Stimulated activated CD4-positive, alpha-beta T cell treated with anti-CD3 and anti-CD28 coated beads, Interleukin-4, amount 100 ng/mL, for 24 hours (primary cell): Measurements from ENCODE around the gene CDC42EP4.
"Not testable (repeated sequence)": the region's sequence is repeated elsewhere in the genome, so short reads cannot be mapped to it uniquely, and the experiment has no call there.

Experiments
- DNase-seq: peaks from one replicate; pipeline ENCODE4 v3.0.0-alpha.2; 2020

Gene CDC42EP4

DNA sequence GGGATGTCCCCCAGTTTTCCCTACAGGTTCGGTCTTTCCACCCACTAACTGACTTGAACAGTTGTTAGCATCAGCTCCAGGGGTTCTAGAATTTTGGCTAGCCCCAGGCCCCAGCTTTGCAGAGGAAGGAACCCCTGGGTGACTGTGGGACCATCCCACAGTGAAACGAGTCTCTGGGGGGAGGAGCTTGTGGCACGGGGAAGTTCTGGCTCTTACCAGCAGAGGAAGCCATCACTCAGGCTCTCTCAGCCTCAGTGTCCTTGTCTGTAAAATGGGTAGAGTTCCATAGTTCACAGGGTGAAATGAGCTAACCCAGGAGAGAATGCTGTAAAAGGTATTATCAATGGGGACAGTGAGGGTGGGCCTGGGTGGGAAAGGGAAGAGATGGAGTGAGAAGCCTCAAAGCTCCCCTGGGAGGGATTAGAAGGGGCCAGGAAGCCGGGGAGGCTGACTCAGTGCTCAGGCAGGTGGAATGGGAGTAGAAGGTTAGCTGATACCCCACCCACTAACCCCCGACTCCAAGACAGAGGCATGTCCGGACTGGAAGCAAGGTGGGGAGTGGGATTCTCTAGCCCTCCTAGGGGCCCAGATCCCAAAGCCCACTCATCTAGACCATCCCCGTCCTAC lies 30.9 kb upstream of the CDC42EP4 start:
- no peak for DNase-seq

DNA sequence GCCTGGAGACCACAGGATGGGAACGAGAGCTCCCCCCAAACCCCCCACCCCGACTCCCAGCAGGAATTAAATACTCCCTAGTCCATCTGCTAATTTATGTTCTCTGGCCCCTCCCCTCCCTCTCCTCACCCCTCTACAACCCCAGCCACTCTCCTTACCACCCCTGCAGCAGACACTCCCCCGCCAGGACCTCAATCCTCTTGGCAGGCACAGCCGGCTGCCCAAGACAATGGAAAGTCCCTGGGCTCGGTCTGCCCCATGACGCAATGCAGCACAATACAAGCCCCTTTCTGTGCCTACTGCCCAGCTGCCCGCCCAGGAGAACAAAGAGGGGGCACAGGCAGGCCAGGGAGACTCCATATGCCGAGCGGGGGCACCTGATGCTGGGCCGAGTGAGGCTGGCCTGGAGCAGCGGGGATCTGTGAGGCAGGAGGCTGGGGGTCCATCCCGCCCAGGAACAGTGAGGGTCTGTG lies 30.3 kb upstream of the CDC42EP4 start:
- DNase-seq: no peak

DNA sequence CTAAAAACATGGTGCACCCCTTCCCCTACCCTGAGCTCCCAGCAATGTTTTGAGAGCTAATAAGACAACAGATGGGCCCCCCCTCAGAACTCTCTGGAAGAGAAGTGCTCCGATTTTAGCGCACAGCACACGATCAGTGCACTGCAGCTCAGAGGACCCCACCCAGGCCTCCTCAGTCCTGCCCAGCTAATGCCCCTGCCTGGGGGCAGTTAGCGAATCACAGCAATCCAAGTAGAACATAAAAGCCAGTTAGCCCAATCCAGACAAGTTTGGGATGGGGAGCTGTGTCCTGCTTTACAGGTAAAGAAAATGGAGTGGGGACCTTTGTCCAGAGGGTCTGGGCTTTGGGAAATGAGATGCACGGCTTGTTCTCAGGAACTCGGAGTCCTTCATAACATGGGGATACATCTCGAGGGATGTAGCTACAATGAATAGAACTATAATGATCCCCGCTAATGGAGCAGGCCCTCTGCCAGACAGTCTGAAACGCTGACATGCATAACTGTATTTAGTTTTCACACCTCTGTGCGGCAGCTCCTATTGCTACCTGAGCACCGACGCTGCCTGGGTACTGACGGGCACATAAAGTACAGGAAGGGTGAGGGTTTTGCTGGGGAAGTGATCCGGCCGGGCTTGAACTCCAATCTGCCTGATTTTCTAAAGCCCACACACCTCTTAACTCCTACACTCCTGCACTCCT lies 29.7 kb upstream of the CDC42EP4 start:
- DNase-seq: no peak

DNA sequence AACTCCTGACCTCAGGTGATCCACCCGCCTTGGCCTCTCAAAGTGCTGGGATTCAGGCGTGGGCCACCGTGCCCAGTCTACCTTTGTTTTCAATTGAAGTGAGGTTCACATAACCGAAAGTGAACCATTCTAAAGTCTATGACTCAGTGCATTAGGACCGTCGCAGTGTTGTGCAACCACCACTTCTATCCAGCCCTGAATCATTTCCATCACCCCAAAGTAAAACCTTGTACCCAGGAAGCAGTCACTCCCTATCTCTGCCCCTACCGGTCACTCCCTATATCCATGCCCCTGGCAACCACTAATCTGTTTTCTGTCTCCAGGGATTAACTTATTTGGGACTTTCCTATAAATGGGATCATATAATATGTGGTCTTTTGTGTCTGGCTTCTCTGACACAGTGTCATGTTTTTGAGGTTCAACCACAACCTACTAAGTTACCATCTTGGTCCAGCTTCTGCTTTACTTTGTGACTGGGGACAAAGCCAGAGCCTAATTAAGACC lies 28.3 kb upstream of the CDC42EP4 start:
- no peak for DNase-seq

DNA sequence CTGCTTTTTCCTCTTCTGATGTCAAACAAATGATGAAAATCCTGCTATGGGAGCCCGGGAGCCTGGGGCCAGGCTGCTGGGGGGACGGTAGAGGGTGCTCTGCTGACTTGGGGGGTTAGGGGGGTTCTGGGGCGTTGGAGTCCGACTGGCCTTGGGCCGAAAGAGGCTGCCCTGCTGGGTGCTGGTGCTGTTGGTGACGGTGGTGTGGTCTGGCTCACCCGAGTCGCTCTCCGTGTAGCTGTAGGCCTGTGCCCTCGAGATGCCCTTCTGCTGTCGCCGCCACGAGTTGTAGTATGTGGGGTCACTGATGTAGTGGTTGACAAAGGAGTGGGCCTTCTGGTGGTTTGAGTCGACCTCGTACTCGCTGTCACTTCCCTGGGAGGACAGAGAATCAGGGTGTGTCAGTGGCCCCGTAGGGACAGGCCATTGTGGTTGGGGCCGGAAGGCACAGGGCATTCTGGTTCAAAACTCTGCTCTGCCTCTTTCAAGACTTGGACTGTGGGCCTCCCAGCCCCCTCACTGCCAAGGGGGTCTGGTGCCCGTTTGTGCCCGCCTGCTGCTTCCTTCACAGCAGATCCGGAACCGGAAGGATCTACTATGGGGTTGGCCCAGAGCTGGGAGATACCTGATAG lies 26.9 kb upstream of the CDC42EP4 start:
- no peak for DNase-seq

DNA sequence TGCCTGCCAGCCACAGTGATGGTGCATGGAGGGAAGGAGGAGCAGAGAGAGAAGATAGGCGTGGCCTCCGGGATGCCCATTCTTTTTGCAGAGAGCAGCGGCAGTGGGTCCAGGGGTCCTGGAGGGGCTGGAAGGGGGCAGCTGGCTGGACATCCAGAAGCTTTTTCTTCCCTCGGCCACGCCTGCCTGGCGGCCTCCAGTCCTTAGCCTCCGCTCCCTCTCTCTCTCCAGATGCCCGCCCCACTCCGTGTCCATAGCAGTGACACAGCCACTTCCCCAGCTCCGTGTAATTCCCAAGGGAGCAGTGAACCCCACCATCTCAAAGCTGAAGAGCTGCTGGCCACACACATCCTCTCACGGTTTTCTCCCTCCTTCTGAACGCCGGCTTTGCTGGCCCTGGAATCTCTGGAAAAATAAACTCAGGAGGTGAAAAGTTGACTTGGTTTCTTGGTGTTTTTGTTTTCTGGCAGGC lies 26.3 kb upstream of the CDC42EP4 start:
- no peak for DNase-seq

DNA sequence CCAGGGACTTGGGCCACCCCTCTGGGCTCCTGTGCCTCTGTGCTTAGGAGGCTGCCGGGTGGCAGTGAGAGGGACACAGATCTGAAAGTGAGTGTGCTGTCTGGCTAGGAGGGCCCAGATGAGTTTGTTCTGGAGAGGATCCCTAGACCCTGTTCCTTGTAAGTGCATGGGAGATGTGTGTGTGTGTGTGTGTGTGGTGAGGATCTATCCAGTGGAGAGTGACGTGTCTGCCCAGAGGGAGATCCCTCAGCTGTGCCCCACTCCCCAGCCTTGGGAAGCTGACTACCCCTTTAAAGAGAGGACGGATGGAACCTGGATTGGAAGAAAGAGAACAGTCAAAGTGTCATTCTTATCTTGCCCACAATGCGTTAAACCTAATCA lies 25.5 kb upstream of the CDC42EP4 start:
- no peak for DNase-seq

DNA sequence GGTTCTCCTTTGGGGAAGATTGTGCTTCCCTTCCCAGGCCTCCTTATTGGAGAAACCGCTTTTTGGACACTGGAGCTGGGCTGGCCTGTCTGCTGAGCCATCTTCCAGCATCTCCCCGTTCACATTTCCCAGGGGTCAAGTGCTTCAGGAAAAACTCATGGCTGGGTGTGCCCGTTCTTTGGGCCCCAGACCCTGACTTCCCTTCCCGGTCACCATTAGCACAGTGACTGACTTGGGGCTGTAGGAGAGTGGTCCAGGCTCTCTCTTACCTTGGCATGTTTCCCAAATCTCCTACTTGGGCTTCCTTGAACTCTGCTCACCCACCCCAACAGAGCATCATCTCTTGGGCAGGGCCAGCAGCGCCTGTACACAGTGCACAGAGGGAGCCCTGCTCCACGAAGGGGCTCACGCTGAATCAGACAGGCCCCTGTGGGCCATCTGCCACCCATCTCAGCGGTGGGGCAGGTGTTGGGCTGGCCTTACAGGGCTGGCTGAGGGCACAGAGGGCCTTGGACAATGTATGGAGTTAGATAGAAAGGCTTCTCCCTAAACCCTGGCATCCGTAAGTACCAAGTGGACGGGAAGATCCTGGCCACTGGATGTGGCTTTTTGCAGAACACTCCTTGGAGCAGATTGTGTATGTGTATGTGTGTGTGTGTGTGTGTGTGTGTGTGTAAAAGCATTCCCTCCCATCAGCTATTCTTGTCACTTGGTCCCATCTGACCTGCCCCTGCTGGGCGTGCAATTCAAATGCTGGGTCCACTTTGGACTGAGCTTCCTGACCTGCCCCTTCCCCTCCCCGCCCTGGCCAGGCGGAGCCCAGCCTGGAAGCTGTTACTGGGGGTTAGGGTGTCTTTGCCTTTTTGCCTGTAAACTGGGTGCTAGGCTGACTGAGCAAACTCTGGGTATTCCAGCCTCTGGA lies 24.9 kb upstream of the CDC42EP4 start:
- DNase-seq: no peak

DNA sequence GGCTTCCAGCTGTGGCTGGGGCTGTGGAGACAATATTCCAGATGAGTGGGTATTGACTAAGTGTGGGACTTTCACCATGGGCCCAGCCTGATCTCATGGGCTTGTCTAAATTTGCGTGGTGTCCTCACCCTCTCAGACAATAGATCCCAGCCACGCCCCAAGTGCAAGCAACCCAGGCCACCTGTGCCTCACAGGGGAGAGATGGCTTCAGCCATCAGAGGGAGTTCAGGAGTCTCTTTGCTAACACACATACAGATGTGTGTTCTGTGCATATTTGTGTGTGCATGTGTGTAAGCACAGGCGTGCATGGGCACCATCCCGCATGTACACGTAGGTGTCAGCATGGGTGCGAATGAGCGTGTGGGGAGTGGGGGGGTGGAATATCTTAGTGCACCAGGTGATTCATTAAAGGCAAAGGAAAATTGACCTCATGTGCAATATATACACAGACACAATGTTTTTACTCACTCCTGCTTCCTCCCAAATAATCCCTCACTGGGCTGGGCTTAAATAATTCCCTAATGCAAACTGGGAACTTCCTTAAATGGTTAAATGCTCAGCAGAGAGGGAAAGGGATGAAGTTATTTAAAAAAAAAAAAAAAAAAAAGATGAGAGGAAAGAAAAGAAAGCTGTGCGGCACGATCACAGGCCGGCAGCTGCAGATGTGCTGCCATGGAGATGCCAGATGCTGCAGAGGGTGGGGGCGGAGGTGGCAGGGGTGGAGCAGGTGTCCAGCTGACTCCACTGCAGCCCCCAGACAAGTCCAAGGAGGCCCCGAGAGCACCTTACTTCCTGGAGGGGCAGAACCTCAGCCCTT lies 24.0 kb upstream of the CDC42EP4 start:
- no peak for DNase-seq

DNA sequence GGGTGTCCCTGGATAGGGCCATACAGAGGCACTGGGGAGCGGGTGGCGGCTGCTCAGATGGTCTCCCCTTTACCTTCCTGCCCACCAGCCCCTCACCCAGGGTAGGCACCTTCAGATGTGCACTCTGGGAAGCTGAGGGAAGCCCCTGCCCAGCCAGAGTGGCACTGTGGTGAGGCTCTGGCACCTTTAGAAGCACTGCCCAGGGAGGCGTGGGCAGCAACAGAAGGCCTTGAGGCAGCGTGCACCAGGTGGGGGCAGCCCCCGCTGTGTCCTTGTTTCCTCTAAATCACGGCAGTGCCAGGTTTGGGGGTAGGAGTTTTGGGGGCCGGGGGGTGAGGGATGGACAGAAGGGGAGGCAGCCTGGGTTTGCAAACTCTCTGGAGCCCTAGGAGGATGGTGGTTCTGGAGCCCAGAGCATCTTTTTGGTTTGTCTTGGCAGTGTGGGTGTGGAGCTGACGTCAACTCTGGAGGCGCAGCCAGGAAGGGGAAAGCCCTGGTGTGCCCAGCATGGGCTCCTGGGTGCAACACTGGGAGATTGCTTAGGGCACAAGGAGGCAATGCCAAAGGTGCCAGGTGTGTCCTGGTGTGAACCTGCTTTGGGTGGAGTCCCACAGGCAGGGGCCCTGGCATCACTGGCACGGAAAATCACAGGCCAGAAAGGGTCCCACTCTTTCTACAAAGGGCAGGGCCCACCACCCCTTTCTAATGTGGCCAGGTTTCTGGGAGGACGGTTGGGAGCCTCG lies 23.1 kb upstream of the CDC42EP4 start:
- DNase-seq: no peak

DNA sequence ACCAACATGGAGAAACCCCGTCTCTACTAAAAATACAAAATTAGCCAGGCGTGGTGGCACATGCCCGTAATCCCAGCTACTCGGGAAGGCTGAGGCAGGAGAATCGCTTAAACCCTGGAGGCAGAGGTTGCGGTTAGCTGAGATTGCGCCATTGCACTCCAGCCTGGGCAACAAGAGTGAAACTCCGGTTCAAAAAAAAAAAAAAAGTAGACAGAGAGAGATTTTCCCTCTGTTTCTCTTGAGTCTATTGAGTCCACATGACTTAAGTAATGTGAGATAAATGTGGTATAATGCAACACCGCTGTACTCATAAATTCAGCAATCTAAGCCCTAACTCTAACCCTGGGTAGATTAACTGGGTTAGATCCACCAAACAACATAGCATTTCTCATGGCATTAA lies 21.6 kb upstream of the CDC42EP4 start:
- not testable (repeated sequence) for DNase-seq

DNA sequence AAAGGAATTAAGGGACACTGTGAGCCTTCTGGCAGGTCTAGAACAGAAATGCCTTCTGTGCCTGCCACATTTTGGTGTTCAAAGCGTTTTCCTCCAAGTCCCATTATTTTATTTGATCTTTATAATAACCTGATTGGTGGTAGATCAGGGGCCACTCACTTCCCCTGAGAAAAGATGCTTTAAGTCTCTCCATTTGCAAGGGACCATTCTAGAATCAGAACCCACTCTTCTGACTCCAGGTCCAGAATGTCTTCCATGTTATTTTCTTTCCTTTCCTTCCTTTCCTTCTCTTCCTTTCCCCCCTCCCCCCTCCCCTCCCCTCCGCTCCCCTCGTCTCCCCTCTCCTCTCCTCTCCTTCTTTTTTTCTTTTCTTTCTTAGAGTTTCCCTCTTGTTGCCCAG lies 19.3 kb upstream of the CDC42EP4 start:
- DNase-seq: no peak

DNA sequence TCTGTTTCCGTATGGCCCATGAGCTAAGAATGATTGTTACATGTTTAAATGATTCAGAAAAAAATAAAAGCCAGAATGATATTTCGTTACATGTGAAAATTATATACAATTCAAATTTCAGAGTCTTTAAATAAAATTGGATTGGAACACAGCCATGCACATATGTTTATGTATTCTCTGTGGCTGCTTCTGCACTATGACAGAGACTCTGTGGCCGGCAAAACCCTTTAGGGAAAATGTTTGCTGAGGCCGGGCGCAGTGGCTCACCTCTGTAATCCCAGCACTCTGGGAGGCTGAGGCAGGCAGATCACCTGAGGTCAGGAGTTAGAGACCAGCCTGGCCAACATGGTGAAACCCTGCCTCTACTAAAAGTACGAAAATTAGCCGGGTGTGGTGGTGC lies 15.9 kb upstream of the CDC42EP4 start:
- no peak for DNase-seq

DNA sequence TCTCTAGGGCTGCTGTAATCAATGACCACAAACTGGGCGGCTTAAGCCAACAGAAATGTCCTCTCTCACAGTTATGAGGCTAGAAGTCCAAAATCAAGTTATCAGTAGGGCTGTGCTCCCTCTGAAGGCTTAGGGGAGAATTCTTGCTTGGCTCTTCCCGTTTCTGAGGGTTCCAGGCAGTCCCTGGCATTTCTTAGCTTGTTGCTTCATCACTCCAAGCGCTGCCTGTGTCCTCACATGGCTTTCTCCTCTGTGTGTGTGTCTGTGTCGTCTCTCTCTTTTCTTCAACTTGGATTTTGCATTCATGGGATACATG lies 13.7 kb upstream of the CDC42EP4 start:
- no peak for DNase-seq

DNA sequence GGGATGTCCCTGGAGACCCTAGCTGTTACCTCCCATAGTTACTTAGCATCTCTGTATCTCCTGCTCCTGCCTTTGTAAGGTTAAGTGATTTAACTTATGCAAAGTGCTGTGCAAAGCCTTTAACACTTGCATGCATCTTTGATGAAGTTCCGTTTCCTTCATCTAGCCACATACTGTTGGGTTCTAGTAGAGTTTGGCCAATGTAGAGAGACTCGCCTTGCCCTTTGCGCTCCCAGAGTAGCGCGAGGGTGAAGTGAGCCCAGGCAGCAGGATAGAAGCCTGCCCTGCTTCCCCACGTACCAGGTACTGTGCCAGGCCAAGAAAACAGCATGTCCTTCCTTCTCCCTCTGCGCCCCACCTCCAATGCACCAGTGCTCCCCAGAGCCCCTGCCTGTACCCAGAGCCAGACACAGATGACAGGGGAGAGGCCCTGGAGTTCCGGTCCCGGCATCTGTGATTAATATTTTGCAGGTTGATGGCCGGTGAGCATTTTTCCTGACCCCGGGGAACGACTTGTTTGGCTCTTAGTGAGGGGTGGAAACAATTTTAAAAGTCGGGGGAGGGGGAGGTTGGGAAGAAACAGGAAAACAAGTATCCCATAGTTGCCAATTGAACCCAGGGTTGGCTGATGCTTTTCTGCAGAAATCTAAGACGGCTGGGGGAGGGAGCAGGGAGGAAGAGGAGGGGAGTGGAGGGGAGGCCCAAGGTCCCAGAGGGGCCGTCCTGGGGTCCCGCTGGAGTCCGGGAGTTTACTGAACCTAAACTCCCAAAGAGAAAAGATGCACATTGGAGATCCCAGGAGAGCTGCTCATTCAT lies 13.1 kb upstream of the CDC42EP4 start:
- no peak for DNase-seq

DNA sequence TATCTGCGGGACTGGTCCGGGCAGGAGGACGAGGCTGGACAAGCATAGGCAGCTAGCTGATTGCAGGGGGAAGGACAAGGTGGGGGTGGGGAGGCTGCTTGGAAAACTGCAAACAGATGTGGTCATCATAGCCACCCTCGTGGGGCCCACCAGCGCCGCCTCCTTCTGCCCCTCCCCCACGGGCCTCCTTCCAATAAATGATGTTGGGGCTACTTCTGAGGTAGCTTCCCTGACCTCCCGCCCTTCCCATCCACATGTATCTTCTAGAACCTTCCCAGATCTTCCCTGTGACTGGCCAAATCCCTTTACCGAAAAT lies 12.3 kb upstream of the CDC42EP4 start:
- no peak for DNase-seq

DNA sequence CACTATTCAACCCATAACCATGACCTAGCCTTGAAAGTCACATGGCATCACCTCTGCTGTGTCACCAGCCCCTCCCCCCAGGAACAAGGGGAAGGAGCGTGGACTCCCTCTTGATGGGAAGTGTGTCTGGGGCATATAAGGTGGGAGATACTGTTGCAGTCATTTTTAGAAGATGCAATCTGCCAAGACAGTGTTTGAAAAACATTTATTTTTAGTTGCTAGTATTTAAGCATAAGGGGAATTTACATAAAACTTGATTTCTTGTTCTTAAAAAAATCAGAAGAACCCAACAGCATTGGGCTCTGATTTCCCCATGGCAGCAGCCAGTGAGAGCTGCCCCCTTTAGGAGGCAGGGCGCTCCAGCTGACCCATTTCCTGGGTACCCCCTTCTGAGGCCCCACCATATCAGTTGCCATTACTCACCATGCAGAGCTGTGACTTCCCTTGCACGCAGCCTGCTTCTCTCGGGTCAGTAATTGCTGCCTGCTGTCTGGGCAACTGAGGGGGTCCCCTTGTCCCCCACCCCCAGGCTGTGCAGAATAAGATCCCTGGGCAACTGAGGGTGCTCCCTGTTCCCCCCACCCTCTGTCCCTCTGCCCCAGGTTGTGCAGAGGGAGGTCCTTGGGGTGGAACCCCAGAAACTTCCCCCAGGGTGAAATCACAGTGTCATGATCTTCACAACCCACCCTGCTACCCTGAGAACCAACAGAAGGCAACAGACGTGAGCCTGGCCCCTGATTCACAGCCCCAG lies 11.8 kb upstream of the CDC42EP4 start:
- no peak for DNase-seq

DNA sequence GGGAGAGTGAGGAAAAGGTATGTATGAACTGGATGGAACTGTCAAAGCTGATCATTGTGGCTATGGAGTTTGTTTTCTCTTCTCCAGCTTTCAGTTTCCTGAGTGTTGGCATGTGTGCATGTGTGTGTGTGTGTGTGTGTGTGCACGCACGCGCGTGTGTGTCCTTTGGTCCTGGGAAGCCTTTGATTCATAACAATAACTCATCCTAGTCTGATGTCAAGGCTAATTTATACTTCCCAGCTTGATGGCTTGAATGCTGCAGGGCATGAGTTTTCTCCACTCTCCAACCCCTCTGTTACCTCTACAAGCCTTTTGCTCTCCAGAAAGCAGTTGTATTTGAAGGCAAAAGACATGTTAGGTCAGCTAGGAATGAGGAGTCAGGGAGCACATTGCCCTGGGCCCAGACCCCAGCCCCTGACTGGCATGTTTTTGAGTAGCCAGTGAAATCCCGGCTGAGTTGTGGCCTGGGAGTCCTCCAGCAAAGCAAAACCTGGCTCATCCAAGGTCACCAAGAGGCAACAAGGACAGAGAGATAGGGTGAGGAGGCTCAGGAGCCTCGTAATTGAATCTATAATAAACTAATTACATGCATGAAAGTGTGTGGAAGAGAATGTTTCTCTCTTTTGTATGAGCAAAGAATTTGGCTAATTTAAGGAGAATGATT lies 8.9 kb upstream of the CDC42EP4 start:
- DNase-seq: no peak

DNA sequence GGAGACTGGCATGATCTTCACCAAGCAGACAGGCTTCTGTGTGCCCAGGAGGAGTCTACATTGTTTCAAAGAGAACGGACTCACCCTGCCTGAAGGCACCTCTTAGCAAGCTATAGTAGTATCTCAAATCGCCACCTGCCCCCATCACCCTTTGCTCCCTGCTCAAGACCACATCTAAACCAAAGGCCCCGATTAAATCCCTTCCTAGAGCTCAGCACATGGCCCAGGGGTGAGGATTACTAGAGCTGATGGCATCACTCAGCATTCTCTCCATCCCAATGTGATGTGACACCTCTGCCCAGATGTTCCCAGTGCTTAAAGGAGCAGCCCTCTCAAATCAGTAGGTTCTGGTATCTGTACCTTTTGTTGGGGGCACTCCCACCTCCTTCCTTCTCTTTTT lies 8.0 kb upstream of the CDC42EP4 start:
- no peak for DNase-seq
